SK-N-MC (cell line): ENCODE results near the gene PCGF5.

ENCODE experiments used
- EZH2 ChIP-seq: fragments of 200-600 bp; sonication (generic); IDR thresholded peaks from one replicate; pipeline ENCODE4 v1.6.1; 2017; ENCODE audit warnings: antibody characterized with exemption
- FOXP2 ChIP-seq: optimal IDR thresholded peaks from 2 replicates; pipeline ENCODE3; 2011; ENCODE audit warnings: mild to moderate bottlenecking, moderate library complexity; ENCODE audit not compliant: insufficient read depth; ENCODE audit errors: extremely low read length, control extremely low read depth
- POLR2AphosphoS5 ChIP-seq: IDR thresholded peaks from 2 replicates; pipeline ENCODE4 v1.6.1; 2012; ENCODE audit warnings: mild to moderate bottlenecking, low read depth, low read length, borderline replicate concordance

DNA sequence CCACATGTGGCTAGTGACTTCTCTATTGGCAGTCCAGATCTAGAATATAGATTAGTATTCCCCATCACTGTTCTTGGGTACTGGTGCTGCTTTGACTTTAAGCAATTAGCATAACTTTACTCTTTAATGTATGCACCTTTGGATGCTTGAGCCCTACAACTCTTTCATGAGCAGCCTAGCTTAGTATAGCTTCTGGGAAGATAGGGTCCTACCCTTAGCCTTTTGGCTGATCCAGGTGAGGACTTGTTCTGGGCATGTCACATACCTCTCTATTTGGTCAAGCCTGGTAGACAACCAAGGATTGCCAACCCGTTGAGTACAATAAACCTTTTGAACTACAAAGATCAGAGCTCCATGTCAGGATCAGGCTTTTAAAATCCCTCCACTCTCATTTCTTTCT, 17.7 kb downstream of the PCGF5 start:
- no peak for TF ChIP-seq EZH2
- TF ChIP-seq POLR2AphosphoS5 = no peak
- TF ChIP-seq FOXP2 = no peak
